ENCODE data around the gene LARGE1.

Gene LARGE1

GRCh38 chr22:33909911-33910310, 10.4 kb downstream of the LARGE1 start:
- DNase-seq = no peak

GRCh38 chr22:33909075-33909458, 11.2 kb downstream of the LARGE1 start:
- no peak for DNase-seq

- no peak for DNase-seq
Measured at GRCh38 chr22:33908171-33909074, 11.9 kb downstream of the LARGE1 start.

- no peak for DNase-seq
Measured at GRCh38 chr22:33906954-33907353, 13.3 kb downstream of the LARGE1 start.

- DNase-seq = no peak
Measured at GRCh38 chr22:33906475-33906874, 13.8 kb downstream of the LARGE1 start.

GRCh38 chr22:33903012-33903411, 17.3 kb downstream of the LARGE1 start:
- no peak for DNase-seq

- DNase-seq = no peak
Measured at GRCh38 chr22:33902073-33902472, 18.2 kb downstream of the LARGE1 start.

- DNase-seq = no peak
Measured at GRCh38 chr22:33898121-33898520, 22.2 kb downstream of the LARGE1 start.

GRCh38 chr22:33897448-33897835, 22.8 kb downstream of the LARGE1 start:
- no peak for DNase-seq

- DNase-seq = no peak
Measured at GRCh38 chr22:33896575-33897447, 23.5 kb downstream of the LARGE1 start.

GRCh38 chr22:33896154-33896553, 24.1 kb downstream of the LARGE1 start:
- no peak for DNase-seq

GRCh38 chr22:33895444-33895843, 24.8 kb downstream of the LARGE1 start:
- no peak for DNase-seq

- DNase-seq = no peak
Measured at GRCh38 chr22:33894515-33894914, 25.8 kb downstream of the LARGE1 start.

- no peak for DNase-seq
Measured at GRCh38 chr22:33894036-33894435, 26.2 kb downstream of the LARGE1 start.

- DNase-seq = no peak
Measured at GRCh38 chr22:33893512-33893911, 26.8 kb downstream of the LARGE1 start.

- no peak for DNase-seq
Measured at GRCh38 chr22:33891992-33892391, 28.3 kb downstream of the LARGE1 start.

- no peak for DNase-seq
Measured at GRCh38 chr22:33891455-33891854, 28.8 kb downstream of the LARGE1 start.

GRCh38 chr22:33889748-33890147, 30.5 kb downstream of the LARGE1 start:
- no peak for DNase-seq

- DNase-seq = no peak
Measured at GRCh38 chr22:33888821-33889220, 31.5 kb downstream of the LARGE1 start.

GRCh38 chr22:33887173-33887572, 33.1 kb downstream of the LARGE1 start:
- DNase-seq = no peak

- no peak for DNase-seq
Measured at GRCh38 chr22:33886696-33887095, 33.6 kb downstream of the LARGE1 start.

GRCh38 chr22:33884829-33885228, 35.4 kb downstream of the LARGE1 start:
- DNase-seq = no peak

GRCh38 chr22:33883961-33884808, 36.1 kb downstream of the LARGE1 start:
- no peak for DNase-seq
